ENCODE results near the gene LHB.
A peak's percentile ranks its signal among the peaks of the same experiment; 100 is the strongest.

Gene LHB

GRCh38 chr19:48967346-48968178, 49.3 kb downstream of the LHB start:
- no peak overlapping the region for H3K4me3 ChIP-seq (ENCODE audit: low read depth, low read length)
- no peak for TF ChIP-seq CTCF (IDR thresholded peaks at IDR 0.05; ENCODE audit: borderline replicate concordance, insufficient read depth, low read depth, low read length)

GRCh38 chr19:48966541-48967345, 50.1 kb downstream of the LHB start:
- no peak for TF ChIP-seq CTCF (IDR thresholded peaks at IDR 0.05; ENCODE audit: borderline replicate concordance, insufficient read depth, low read depth, low read length)
- peak overlapping the region; percentile 68 for H3K4me3 ChIP-seq (ENCODE audit: low read depth, low read length)

Measured in GM12875 (cell line).